Measurements from ENCODE around the gene ID2. TPM values are rescaled to one million over a fixed set of nuclear protein-coding genes. Genes with fewer than 3 reads are reported as not detected.

Gene ID2
- polyA plus RNA-seq, 1 donor from 2014 or later = 71.6 TPM

GRCh38 chr2:8646731-8647461, 35.0 kb upstream of the ID2 start:
- Histone ChIP-seq H3K4me3 (ENCODE audit: low read length) (no peak overlapping the region), H3K79me2 (replicated peaks; ENCODE audit: insufficient read depth, low read length) (no peaks in the 10 kb centered on the region), H3K9me3 (ENCODE audit: low read length) (no peaks in the 10 kb centered on the region), H3K9me2 (ENCODE audit: insufficient read depth, low read length) (no peaks in the 10 kb centered on the region), H3K36me3 (ENCODE audit: insufficient read depth, low read length) (no peaks in the 10 kb centered on the region), H3K4me2 (ENCODE audit: low read length) (no peak overlapping the region), H3F3A (ENCODE audit: insufficient read depth, low read length, poor library complexity, severe bottlenecking) (no peaks in the 10 kb centered on the region), H2AFZ (ENCODE audit: low read depth, low read length) (no peak overlapping the region), H3K27ac (ENCODE audit: low read length) (no peak overlapping the region), H3K27me3 (ENCODE audit: insufficient read depth, low read depth, low read length) (no peaks in the 10 kb centered on the region), H4K20me1 (ENCODE audit: insufficient read depth) (no peaks in the 10 kb centered on the region), H3K9ac (ENCODE audit: low read length) (no peak overlapping the region)
- TF ChIP-seq TAF1 (IDR thresholded peaks at IDR 0.05; ENCODE audit: low read depth) (no peak), RAD21 (conservative IDR thresholded peaks at IDR 0.05) (no peak), REST (IDR thresholded peaks at IDR 0.05; ENCODE audit: borderline replicate concordance) (no peak), EZH2 (IDR thresholded peaks at IDR 0.05; ENCODE audit: borderline replicate concordance, insufficient read depth, low read length, poor library complexity, severe bottlenecking) (no peak)

GRCh38 chr2:8647462-8647857, 34.4 kb upstream of the ID2 start:
- Histone ChIP-seq H3F3A (ENCODE audit: insufficient read depth, low read length, poor library complexity, severe bottlenecking) (no peaks in the 10 kb centered on the region), H3K36me3 (ENCODE audit: insufficient read depth, low read length) (no peaks in the 10 kb centered on the region), H3K9me3 (ENCODE audit: low read length) (no peaks in the 10 kb centered on the region), H3K27me3 (ENCODE audit: insufficient read depth, low read depth, low read length) (no peaks in the 10 kb centered on the region), H3K27ac (ENCODE audit: low read length) (no peak overlapping the region), H4K20me1 (ENCODE audit: insufficient read depth) (no peaks in the 10 kb centered on the region), H3K9me2 (ENCODE audit: insufficient read depth, low read length) (no peaks in the 10 kb centered on the region), H2AFZ (ENCODE audit: low read depth, low read length) (no peak overlapping the region), H3K4me2 (ENCODE audit: low read length) (no peak overlapping the region), H3K4me3 (ENCODE audit: low read length) (no peak overlapping the region), H3K79me2 (replicated peaks; ENCODE audit: insufficient read depth, low read length) (no peaks in the 10 kb centered on the region), H3K9ac (ENCODE audit: low read length) (no peak overlapping the region)
- TF ChIP-seq RAD21 (conservative IDR thresholded peaks at IDR 0.05) (no peak), TAF1 (IDR thresholded peaks at IDR 0.05; ENCODE audit: low read depth) (no peak), REST (IDR thresholded peaks at IDR 0.05; ENCODE audit: borderline replicate concordance) (no peak), EP300 (conservative IDR thresholded peaks at IDR 0.05; ENCODE audit: poor library complexity, severe bottlenecking) (no peak), MXI1 (conservative IDR thresholded peaks at IDR 0.05; ENCODE audit: poor library complexity, severe bottlenecking) (no peak), SMC3 (conservative IDR thresholded peaks at IDR 0.05; ENCODE audit: poor library complexity) (no peak), EZH2 (IDR thresholded peaks at IDR 0.05; ENCODE audit: borderline replicate concordance, insufficient read depth, low read length, poor library complexity, severe bottlenecking) (no peak), CTCF (IDR thresholded peaks at IDR 0.05; ENCODE audit: poor library complexity, severe bottlenecking) (no peak), POLR2AphosphoS5 (IDR thresholded peaks at IDR 0.05) (no peak)

All from neural cell (in vitro differentiated cells).